Osteocyte (in vitro differentiated cells): Measurements from ENCODE around the gene ERN1. TPM values are rescaled to one million over a fixed set of nuclear protein-coding genes. Genes with fewer than 3 reads are reported as not detected.
A peak's percentile ranks its signal among the peaks of the same experiment; 100 is the strongest.
"Not testable (repeated sequence)": the region's sequence is repeated elsewhere in the genome, so short reads cannot be mapped to it uniquely, and the experiment has no call there.

Experiments
- DNase-seq: peaks from one replicate; pipeline ENCODE4 v3.0.0; 2021; ENCODE audit warnings: mixed read lengths; ENCODE audit not compliant: unreplicated experiment; ENCODE audit errors: extremely low spot score
- H3K27ac Mint-ChIP-seq: one replicate; pipeline ENCODE4 v1.8.0; 2021; ENCODE audit warnings: mild to moderate bottlenecking, mixed read lengths; ENCODE audit not compliant: unreplicated experiment
- H3K27me3 Mint-ChIP-seq: one replicate; pipeline ENCODE4 v1.8.0; 2021; ENCODE audit warnings: mixed read lengths; ENCODE audit not compliant: unreplicated experiment
- H3K36me3 Mint-ChIP-seq: one replicate; pipeline ENCODE4 v1.8.0; 2021; ENCODE audit warnings: mixed read lengths; ENCODE audit not compliant: unreplicated experiment
- H3K4me1 Mint-ChIP-seq: one replicate; pipeline ENCODE4 v1.8.0; 2021; ENCODE audit warnings: mixed read lengths; ENCODE audit not compliant: unreplicated experiment
- H3K4me3 Mint-ChIP-seq: one replicate; pipeline ENCODE4 v1.8.0; 2021; ENCODE audit warnings: mild to moderate bottlenecking, moderate library complexity, mixed read lengths; ENCODE audit not compliant: unreplicated experiment
- H3K9me3 Mint-ChIP-seq: one replicate; pipeline ENCODE4 v1.8.0; 2021; ENCODE audit warnings: mixed read lengths; ENCODE audit not compliant: unreplicated experiment
- CTCF ChIP-seq: fragments of 200-600 bp; sonication (generic); IDR thresholded peaks from 2 replicates; pipeline ENCODE4 v1.5.0; 2021; ENCODE audit warnings: antibody characterized with exemption, mild to moderate bottlenecking, moderate library complexity
- total RNA-seq: library from RNA; stranded (reverse); gene quantifications from 2 replicates; pipeline ENCODE4 v1.2.1, GENCODE V29; 2021

Gene ERN1
- total RNA-seq, 1 donor from 2014 or later, result 21.4 TPM

- TF ChIP-seq CTCF, result no peak
- no peaks in the 10 kb centered on the region for H3K9me3 Mint-ChIP-seq
- no peak overlapping the region for H3K4me3 Mint-ChIP-seq
- peaks cover 8% of the 10 kb centered on the region for H3K36me3 Mint-ChIP-seq
- H3K4me1 Mint-ChIP-seq, result peaks cover 15% of the 10 kb centered on the region
- H3K27ac Mint-ChIP-seq, result no peak overlapping the region
- DNase-seq, result no peak
- no peaks in the 10 kb centered on the region for H3K27me3 Mint-ChIP-seq
These were observed 6.8 kb downstream of the ERN1 start for GRCh38 chr17:64123114-64123513.

- not testable (repeated sequence) for H3K27ac Mint-ChIP-seq, H3K4me3 Mint-ChIP-seq, H3K9me3 Mint-ChIP-seq, H3K27me3 Mint-ChIP-seq, H3K36me3 Mint-ChIP-seq
- DNase-seq, result peak; percentile 49
- H3K4me1 Mint-ChIP-seq, result peaks cover 11% of the 10 kb centered on the region
These were observed 8.8 kb downstream of the ERN1 start for GRCh38 chr17:64120972-64121786.

DNA sequence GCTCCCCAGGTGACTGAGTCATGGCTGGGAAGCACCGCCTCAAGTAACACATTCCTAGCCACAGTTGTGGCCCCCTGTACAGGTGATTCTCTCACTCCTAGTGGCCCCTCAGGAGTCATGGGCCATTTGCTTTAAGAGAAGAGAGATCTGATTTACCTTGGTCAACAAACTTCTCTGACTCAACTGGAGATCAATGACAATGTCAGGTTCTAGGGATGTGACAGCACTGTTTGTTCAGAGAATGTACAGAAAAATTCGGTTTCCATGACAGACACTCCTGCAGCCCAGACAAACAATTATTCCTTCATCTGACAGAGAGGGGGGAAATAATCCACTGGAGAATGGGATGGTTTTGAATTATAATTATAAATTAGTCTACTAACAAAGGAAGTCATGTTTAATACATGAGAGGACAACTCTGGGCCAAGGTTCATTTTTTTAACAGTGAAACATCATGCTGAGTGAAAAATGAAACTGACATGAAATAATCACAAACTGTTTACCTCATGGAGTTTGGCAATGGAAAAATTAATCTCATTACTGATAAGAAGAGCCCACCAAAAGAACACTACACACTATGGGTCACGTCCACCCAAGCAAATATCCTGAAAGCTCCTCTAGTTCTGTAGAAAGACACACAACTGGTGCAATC, 9.7 kb downstream of the ERN1 start:
- peaks cover 8% of the 10 kb centered on the region for H3K36me3 Mint-ChIP-seq
- H3K27me3 Mint-ChIP-seq, result no peaks in the 10 kb centered on the region
- H3K4me1 Mint-ChIP-seq, result peaks cover 11% of the 10 kb centered on the region
- no peak overlapping the region for H3K4me3 Mint-ChIP-seq
- H3K9me3 Mint-ChIP-seq, result no peaks in the 10 kb centered on the region
- no peak for TF ChIP-seq CTCF
- peak; percentile 36 for DNase-seq
- H3K27ac Mint-ChIP-seq, result no peak overlapping the region

- DNase-seq, result peak; percentile 38
- no peaks in the 10 kb centered on the region for H3K27me3 Mint-ChIP-seq
- no peak overlapping the region for H3K4me3 Mint-ChIP-seq
- peaks cover 3% of the 10 kb centered on the region for H3K36me3 Mint-ChIP-seq
- H3K4me1 Mint-ChIP-seq, result peaks cover 12% of the 10 kb centered on the region
- peak overlapping the region; percentile 14 for H3K27ac Mint-ChIP-seq
- no peaks in the 10 kb centered on the region for H3K9me3 Mint-ChIP-seq
- TF ChIP-seq CTCF, result no peak
These were observed 11.7 kb downstream of the ERN1 start for GRCh38 chr17:64117981-64118979.

GRCh38 chr17:64115822-64116534, 14.0 kb downstream of the ERN1 start:
- no peak for TF ChIP-seq CTCF
- no peak for DNase-seq
- Mint-ChIP-seq H3K9me3 (no peaks in the 10 kb centered on the region), H3K27ac (no peak overlapping the region), H3K4me3 (no peak overlapping the region), H3K27me3 (no peaks in the 10 kb centered on the region), H3K36me3 (peaks cover 2% of the 10 kb centered on the region), H3K4me1 (peaks cover 21% of the 10 kb centered on the region)
